Activated T-helper 1 cell treated with Interleukin-2 at 50 U/mL for 16 hours (primary cell): ENCODE measurements around the gene UBE2O.
A peak's percentile ranks its signal among the peaks of the same experiment; 100 is the strongest.

Experiments used
- DNase-seq: peaks from one replicate; pipeline ENCODE4 v3.0.0-alpha.2; 2020; ENCODE audit warnings: low read depth

Gene UBE2O

DNA sequence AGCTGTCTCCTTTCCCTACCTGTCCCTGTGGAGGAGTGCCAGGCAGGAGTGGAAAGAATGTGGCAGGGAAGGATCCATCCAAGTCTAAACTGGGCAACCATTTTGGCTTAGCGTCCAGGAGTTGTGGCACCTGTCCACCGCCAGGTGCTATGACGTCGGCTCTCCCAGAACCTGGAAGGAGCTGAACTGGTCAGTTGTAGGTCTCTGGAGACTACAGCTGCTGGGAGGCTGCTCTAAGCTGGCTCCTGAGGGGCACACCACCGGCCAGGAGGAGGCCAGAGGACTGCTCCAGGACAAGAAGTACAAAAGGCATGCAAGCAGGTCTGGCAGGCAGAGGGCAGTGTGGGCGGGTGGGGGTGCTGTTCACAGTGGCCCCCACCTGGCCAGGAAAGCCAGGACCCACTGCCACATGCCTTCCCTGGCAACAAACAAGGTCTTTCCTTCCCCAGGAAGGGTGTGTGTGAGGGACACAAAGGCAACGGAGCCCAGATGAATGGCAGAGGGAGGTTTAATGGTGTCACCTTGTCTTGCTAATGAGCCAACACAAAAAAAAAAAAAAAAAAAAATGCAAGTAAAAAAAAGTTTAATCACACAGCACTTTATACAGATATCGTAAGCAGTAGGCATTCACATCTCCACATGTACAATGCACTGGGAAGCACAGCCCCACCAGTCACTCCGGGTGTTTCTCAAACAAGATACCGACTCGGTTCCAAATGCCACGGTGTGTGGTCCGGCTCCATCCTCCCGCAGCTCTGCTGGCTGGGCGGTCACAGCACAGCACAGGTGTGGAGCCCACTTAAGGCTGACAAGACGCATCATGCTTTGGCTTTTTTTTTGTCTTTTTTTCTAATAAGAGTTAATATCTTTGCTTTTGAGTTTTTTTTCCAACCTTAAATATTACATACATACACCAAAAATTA lies 63.7 kb downstream of the UBE2O start:
- DNase-seq: no peak

GRCh38 chr17:76386966-76387765 lies 65.8 kb downstream of the UBE2O start:
- no peak for DNase-seq

DNA sequence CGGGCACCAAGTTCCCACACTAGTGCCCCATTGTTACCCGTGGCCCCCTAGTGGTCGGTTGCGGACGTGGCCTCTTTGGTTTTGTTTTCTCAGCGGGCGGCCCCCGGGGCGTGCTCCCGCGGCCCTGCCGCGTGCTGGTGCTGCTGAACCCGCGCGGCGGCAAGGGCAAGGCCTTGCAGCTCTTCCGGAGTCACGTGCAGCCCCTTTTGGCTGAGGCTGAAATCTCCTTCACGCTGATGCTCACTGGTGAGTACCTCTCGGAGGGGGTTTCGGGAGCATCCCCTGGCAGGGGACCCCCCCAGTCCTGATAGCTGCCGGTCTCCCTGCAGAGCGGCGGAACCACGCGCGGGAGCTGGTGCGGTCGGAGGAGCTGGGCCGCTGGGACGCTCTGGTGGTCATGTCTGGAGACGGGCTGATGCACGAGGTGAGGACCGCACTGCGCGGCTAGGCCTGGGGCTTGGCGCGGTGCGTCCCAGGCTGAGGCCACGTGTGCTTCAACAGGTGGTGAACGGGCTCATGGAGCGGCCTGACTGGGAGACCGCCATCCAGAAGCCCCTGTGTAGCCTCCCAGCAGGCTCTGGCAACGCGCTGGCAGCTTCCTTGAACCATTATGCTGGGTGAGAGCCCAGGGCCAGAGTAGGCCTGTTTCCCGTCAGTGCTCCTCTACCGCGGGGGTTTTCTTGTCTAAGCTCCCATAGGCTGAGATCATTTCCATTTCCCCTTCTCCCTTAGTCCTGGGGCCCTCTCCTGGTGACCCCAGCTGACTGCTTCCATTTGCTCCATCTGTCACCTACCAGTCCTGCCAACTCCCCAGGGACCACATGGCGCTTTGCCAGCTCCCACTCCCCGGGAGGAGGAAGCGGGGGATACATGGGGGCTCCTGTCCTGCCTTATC lies 66.8 kb downstream of the UBE2O start:
- DNase-seq: peak; percentile 62

GRCh38 chr17:76384987-76385891 lies 67.7 kb downstream of the UBE2O start:
- no peak for DNase-seq

- no peak for DNase-seq
Measured at GRCh38 chr17:76384222-76384986, 68.5 kb downstream of the UBE2O start, which contains the start of gene SPHK1. Gene SPHK1 (plus strand): TSS chr17:76384609. CDS start chr17:76385645, 1,036 bp downstream.

DNA sequence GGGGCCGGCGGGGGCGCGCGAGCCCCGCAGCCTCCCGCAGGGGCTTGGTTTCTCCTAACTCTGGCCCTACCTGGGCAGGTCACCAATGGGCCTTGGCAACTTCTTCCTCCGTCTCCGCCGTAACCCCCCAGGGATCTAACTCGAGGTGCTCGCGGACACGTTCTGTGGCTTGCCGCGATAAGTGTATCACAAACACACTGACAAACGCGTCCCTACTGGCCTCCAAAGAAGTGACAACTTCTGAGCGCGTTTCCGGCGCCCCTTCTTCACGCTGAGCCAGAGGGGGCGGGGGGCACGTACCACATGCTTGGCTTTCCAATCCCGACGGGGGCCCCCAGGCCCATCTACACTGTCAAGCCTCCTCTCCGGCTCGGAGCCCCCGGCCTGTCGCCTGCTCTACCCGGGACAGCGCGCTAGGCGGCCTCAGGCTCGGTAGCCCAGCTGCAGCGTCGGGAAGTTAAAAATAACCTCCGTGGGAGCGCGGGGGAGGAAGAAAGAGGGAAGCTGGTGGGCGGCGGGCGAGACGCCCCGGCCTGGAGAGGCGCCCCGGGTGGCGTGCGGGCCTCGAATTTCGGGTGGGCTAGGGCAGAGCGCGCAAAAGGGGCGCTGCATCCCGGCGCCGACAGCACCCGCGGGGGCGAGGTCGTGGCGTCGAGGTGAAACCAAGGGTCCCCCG lies 69.3 kb downstream of the UBE2O start:
- DNase-seq: no peak

GRCh38 chr17:76382803-76383545 lies 70.0 kb downstream of the UBE2O start:
- no peak for DNase-seq

GRCh38 chr17:76382351-76382802 lies 70.6 kb downstream of the UBE2O start:
- DNase-seq: no peak

DNA sequence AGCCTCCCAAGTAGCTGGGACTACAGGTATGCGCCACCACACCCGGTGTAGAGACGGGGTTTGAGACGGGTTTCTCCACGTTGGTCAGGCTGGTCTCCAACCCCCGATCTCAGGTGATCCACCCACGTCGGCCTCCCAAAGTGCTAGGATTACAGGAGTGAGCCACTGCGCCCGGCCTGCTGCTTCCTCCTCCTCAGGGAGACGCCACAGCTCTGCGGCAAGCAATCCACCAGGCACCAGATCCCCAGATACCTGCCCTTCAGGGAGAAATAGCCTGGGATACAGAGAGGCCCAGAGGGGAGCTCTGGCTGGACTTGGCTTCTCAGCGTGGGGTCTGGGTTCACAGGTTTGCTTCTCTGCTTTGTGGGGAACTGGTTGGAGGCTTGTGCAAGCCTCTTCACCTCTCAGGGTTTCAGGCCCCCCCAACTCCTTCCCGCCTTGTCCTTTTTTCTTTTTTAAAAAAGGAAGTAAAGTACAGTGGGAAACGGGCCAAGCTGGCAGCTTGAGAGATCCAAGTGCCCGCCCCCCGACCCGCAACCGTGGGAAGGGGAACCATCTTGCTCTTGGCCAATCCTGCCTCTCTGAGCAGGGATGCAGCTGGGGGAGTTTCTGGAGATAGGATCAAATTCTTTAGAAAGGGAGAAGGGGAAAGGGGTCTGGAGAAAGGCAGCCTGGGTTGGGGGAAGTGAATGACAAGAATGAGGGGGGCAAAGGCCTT lies 71.2 kb downstream of the UBE2O start:
- no peak for DNase-seq

- DNase-seq: no peak
Measured at GRCh38 chr17:76379646-76380376, 73.1 kb downstream of the UBE2O start.

GRCh38 chr17:76379275-76379641 lies 73.7 kb downstream of the UBE2O start:
- no peak for DNase-seq

GRCh38 chr17:76378548-76379274 lies 74.2 kb downstream of the UBE2O start:
- DNase-seq: no peak

GRCh38 chr17:76376318-76377133 lies 76.4 kb downstream of the UBE2O start:
- DNase-seq: no peak

DNA sequence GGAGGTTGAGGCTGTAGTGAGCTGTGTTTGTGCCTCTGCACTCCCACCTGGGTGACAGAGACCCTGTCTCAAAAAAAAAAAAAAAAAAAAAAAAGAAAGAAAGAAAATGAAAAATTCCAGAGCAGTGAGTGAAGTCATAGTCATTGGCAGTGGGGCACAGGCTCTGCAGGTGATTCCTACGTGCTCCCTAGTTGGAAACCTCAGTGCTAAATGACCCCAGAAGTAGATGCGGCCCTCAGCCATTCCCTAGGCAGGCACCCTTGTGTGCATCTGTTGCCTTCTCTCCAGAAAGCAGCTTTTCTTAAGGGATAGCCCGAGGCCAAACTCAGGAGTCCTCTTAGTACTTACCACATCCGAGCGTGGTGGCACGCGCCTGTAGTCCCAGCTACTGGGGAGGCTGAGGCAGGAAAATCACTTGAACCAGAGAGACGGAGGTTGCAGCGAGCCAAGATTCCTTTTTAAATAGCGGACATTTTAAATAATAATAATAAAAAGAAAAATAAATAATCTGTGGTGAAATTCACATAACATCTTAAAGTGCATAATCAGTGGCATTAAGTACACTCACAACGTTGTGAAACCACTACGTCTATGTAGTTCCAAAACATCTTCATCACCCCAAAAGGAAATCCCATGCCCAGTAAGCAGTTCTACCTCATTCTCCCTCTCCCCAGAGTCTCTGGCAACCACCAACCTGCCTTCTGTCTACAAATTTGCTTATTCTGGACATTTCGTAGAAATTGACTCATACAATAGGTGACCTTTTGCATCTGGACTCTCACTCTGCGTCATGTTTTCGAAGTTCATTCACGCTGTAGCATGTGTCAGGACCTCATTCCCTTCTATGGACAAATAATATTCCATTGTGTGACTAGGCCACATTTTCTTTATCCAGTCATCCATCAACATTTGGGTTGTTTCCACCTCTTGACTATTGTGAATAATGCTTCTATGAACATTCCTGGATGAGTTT lies 81.0 kb downstream of the UBE2O start:
- DNase-seq: no peak
